ENCODE measurements around the gene HAO2. TPM values are rescaled to one million over a fixed set of nuclear protein-coding genes. Genes with fewer than 3 reads are reported as not detected.

The HAO2 gene
- total and polyA plus RNA-seq, 2 experiments from 2014 or later: not detected

DNA sequence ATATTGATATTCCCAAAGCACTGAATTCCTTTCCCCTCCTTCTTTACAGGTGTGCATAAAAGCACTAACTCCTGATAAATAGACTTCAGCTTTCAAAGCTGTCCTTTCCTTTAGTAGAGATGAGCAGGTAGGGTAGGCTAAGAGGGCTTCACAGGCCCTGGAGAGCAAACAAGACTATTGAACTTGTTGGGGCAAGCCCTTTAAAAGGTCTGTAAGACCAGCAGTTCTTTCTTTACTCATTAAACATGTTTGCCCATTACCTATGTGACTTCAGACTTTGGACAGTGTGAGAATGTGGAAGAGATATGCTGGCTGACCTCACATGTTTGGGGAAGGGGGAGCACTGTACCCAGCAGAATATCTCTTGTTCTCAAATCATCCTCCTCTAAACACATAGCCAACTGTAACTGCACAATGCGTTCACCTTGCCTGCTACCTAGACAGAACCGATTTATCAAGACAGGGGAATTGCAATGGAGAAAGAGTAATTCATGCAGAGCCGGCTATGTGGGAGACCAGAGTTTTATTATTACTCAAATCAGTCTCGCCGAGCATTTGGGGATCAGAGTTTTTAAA, 27.1 kb upstream of the HAO2 start:
- ATAC-seq: peak; percentile 52
- H3K9me2 ChIP-seq (ENCODE audit: insufficient read depth): peaks cover 11% of the 10 kb centered on the region; the same call in 1 of the 2 replicates
- TF ChIP-seq, protein P1, sequence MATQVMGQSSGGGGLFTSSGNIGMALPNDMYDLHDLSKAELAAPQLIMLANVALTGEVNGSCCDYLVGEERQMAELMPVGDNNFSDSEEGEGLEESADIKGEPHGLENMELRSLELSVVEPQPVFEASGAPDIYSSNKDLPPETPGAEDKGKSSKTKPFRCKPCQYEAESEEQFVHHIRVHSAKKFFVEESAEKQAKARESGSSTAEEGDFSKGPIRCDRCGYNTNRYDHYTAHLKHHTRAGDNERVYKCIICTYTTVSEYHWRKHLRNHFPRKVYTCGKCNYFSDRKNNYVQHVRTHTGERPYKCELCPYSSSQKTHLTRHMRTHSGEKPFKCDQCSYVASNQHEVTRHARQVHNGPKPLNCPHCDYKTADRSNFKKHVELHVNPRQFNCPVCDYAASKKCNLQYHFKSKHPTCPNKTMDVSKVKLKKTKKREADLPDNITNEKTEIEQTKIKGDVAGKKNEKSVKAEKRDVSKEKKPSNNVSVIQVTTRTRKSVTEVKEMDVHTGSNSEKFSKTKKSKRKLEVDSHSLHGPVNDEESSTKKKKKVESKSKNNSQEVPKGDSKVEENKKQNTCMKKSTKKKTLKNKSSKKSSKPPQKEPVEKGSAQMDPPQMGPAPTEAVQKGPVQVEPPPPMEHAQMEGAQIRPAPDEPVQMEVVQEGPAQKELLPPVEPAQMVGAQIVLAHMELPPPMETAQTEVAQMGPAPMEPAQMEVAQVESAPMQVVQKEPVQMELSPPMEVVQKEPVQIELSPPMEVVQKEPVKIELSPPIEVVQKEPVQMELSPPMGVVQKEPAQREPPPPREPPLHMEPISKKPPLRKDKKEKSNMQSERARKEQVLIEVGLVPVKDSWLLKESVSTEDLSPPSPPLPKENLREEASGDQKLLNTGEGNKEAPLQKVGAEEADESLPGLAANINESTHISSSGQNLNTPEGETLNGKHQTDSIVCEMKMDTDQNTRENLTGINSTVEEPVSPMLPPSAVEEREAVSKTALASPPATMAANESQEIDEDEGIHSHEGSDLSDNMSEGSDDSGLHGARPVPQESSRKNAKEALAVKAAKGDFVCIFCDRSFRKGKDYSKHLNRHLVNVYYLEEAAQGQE (IDR thresholded peaks at IDR 0.05; ENCODE audit: unreplicated experiment): no peak
- TF ChIP-seq POLR2AphosphoS5 (IDR thresholded peaks at IDR 0.05; ENCODE audit: low read depth) (no peak), ZNF114 (CRISPR knock-in tag; IDR thresholded peaks at IDR 0.05) (no peak), EZH2phosphoT487 (IDR thresholded peaks at IDR 0.05; ENCODE audit: unreplicated experiment) (no peak), ZNF331 (CRISPR knock-in tag; IDR thresholded peaks at IDR 0.05; ENCODE audit: low read depth) (no peak), NANOG (IDR thresholded peaks at IDR 0.05; ENCODE audit: borderline replicate concordance) (no peak; the same call in 1 of the 2 replicates), JUNB (IDR thresholded peaks at IDR 0.05; ENCODE audit: unreplicated experiment) (no peak), EZH2 (IDR thresholded peaks at IDR 0.05; ENCODE audit: low read depth, unreplicated experiment) (no peak), CREB1 (CRISPR knock-in tag; IDR thresholded peaks at IDR 0.05; ENCODE audit: low read depth) (no peak), STAT1 (IDR thresholded peaks at IDR 0.05; ENCODE audit: unreplicated experiment) (no peak)
- TF ChIP-seq, protein P2, sequence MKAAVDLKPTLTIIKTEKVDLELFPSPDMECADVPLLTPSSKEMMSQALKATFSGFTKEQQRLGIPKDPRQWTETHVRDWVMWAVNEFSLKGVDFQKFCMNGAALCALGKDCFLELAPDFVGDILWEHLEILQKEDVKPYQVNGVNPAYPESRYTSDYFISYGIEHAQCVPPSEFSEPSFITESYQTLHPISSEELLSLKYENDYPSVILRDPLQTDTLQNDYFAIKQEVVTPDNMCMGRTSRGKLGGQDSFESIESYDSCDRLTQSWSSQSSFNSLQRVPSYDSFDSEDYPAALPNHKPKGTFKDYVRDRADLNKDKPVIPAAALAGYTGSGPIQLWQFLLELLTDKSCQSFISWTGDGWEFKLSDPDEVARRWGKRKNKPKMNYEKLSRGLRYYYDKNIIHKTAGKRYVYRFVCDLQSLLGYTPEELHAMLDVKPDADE (IDR thresholded peaks at IDR 0.05): no peak
- TF ChIP-seq, protein P3, sequence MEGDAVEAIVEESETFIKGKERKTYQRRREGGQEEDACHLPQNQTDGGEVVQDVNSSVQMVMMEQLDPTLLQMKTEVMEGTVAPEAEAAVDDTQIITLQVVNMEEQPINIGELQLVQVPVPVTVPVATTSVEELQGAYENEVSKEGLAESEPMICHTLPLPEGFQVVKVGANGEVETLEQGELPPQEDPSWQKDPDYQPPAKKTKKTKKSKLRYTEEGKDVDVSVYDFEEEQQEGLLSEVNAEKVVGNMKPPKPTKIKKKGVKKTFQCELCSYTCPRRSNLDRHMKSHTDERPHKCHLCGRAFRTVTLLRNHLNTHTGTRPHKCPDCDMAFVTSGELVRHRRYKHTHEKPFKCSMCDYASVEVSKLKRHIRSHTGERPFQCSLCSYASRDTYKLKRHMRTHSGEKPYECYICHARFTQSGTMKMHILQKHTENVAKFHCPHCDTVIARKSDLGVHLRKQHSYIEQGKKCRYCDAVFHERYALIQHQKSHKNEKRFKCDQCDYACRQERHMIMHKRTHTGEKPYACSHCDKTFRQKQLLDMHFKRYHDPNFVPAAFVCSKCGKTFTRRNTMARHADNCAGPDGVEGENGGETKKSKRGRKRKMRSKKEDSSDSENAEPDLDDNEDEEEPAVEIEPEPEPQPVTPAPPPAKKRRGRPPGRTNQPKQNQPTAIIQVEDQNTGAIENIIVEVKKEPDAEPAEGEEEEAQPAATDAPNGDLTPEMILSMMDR (conservative IDR thresholded peaks at IDR 0.05; ENCODE audit: low read depth in 2 of 2): no peak
- TF ChIP-seq, protein P4, sequence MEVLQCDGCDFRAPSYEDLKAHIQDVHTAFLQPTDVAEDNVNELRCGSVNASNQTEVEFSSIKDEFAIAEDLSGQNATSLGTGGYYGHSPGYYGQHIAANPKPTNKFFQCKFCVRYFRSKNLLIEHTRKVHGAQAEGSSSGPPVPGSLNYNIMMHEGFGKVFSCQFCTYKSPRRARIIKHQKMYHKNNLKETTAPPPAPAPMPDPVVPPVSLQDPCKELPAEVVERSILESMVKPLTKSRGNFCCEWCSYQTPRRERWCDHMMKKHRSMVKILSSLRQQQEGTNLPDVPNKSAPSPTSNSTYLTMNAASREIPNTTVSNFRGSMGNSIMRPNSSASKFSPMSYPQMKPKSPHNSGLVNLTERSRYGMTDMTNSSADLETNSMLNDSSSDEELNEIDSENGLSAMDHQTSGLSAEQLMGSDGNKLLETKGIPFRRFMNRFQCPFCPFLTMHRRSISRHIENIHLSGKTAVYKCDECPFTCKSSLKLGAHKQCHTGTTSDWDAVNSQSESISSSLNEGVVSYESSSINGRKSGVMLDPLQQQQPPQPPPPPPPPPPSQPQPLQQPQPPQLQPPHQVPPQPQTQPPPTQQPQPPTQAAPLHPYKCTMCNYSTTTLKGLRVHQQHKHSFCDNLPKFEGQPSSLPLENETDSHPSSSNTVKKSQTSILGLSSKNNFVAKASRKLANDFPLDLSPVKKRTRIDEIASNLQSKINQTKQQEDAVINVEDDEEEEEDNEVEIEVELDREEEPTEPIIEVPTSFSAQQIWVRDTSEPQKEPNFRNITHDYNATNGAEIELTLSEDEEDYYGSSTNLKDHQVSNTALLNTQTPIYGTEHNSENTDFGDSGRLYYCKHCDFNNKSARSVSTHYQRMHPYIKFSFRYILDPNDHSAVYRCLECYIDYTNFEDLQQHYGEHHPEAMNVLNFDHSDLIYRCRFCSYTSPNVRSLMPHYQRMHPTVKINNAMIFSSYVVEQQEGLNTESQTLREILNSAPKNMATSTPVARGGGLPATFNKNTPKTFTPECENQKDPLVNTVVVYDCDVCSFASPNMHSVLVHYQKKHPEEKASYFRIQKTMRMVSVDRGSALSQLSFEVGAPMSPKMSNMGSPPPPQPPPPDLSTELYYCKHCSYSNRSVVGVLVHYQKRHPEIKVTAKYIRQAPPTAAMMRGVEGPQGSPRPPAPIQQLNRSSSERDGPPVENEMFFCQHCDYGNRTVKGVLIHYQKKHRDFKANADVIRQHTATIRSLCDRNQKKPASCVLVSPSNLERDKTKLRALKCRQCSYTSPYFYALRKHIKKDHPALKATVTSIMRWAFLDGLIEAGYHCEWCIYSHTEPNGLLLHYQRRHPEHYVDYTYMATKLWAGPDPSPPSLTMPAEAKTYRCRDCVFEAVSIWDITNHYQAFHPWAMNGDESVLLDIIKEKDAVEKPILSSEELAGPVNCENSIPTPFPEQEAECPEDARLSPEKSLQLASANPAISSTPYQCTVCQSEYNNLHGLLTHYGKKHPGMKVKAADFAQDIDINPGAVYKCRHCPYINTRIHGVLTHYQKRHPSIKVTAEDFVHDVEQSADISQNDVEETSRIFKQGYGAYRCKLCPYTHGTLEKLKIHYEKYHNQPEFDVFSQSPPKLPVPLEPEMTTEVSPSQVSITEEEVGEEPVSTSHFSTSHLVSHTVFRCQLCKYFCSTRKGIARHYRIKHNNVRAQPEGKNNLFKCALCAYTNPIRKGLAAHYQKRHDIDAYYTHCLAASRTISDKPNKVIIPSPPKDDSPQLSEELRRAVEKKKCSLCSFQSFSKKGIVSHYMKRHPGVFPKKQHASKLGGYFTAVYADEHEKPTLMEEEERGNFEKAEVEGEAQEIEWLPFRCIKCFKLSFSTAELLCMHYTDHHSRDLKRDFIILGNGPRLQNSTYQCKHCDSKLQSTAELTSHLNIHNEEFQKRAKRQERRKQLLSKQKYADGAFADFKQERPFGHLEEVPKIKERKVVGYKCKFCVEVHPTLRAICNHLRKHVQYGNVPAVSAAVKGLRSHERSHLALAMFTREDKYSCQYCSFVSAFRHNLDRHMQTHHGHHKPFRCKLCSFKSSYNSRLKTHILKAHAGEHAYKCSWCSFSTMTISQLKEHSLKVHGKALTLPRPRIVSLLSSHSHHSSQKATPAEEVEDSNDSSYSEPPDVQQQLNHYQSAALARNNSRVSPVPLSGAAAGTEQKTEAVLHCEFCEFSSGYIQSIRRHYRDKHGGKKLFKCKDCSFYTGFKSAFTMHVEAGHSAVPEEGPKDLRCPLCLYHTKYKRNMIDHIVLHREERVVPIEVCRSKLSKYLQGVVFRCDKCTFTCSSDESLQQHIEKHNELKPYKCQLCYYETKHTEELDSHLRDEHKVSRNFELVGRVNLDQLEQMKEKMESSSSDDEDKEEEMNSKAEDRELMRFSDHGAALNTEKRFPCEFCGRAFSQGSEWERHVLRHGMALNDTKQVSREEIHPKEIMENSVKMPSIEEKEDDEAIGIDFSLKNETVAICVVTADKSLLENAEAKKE (CRISPR knock-in tag; IDR thresholded peaks at IDR 0.05): no peak
- H3F3A ChIP-seq (replicated peaks; ENCODE audit: low read depth): peaks cover 16% of the 10 kb centered on the region; the same call in 1 of the 2 replicates
- peak overlapping the region; percentile 2 for H3K4me2 ChIP-seq
- peak overlapping the region; percentile 88 for H3K27ac Mint-ChIP-seq
- DNase-seq (ENCODE audit: low spot score): no peak
- peaks cover 4% of the 10 kb centered on the region for H3K27me3 Mint-ChIP-seq (ENCODE audit: insufficient read depth, low read depth, poor library complexity)
- H3K36me3 ChIP-seq (ENCODE audit: insufficient read depth): peaks cover 4% of the 10 kb centered on the region
- H3K36me3 Mint-ChIP-seq (ENCODE audit: low read depth): peaks cover 32% of the 10 kb centered on the region; the same call in 2 of the 3 replicates
- no peaks in the 10 kb centered on the region for H3K79me2 ChIP-seq (replicated peaks; ENCODE audit: insufficient read depth)
- H3K4me3 Mint-ChIP-seq: peak overlapping the region; percentile 7; the same call in 1 of the 3 replicates
- H3K27ac ChIP-seq (ENCODE audit: low read depth): peak overlapping the region; percentile 95
- peaks cover 34% of the 10 kb centered on the region for H3K4me1 ChIP-seq (ENCODE audit: insufficient read depth)
- no peak overlapping the region for H3K4me3 ChIP-seq
- no peaks in the 10 kb centered on the region for H4K20me1 ChIP-seq (replicated peaks; ENCODE audit: insufficient read depth)
- peaks cover 25% of the 10 kb centered on the region for H3K9me3 Mint-ChIP-seq
- H2AFZ ChIP-seq: no peak overlapping the region
- H3K4me1 Mint-ChIP-seq: peaks cover 55% of the 10 kb centered on the region
- H3K27me3 ChIP-seq (ENCODE audit: insufficient read depth): no peaks in the 10 kb centered on the region
